ENCODE measurements around the gene PKDCC. TPM values are rescaled to one million over a fixed set of nuclear protein-coding genes. Genes with fewer than 3 reads are reported as not detected.

PKDCC gene
- total RNA-seq, 1 experiment from 2014 or later, result 14.8 TPM

DNA sequence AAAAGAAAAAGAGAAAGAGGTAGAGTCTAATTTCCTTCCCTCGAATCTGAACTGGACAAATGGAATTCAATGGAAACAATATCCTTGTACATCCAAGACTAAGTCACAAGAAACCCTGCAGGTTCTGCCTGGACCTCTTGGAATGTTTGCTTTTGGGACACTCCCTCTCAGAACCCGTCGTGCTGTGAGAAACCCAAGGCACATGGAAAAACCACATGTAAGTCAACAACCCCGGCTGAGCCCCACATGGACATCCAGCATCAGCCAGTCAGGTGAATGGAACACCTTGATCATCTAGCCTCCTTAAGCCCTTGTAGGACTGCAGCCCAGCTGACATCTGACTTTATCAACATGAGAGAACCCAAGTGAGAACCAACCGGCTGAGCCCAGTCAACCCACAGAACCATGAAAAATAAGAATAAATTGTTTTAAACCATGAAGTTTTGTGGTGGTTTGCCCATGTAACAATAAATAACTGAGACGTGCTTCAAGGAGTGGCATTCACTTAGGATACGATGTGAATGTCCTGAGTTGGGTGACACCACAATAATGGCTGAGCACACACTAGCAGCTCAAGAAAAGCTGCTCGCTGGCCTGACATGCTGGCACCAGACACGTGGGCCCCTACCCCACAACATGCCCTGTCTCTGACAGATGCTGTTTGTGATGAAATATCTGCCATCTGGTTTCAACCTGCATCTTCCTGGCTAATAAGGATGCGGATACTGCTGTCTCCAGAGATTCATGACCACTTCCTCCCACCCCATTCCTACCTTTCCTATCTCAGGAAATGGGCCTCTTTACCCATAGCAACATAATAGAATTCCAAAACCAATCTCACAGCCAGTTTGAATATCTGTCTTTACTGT, 28.8 kb downstream of the PKDCC start:
- no peak for TF ChIP-seq SIN3A (IDR thresholded peaks at IDR 0.05; ENCODE audit: borderline replicate concordance, insufficient read depth, low read depth, low read length)
- TF ChIP-seq, protein P1, sequence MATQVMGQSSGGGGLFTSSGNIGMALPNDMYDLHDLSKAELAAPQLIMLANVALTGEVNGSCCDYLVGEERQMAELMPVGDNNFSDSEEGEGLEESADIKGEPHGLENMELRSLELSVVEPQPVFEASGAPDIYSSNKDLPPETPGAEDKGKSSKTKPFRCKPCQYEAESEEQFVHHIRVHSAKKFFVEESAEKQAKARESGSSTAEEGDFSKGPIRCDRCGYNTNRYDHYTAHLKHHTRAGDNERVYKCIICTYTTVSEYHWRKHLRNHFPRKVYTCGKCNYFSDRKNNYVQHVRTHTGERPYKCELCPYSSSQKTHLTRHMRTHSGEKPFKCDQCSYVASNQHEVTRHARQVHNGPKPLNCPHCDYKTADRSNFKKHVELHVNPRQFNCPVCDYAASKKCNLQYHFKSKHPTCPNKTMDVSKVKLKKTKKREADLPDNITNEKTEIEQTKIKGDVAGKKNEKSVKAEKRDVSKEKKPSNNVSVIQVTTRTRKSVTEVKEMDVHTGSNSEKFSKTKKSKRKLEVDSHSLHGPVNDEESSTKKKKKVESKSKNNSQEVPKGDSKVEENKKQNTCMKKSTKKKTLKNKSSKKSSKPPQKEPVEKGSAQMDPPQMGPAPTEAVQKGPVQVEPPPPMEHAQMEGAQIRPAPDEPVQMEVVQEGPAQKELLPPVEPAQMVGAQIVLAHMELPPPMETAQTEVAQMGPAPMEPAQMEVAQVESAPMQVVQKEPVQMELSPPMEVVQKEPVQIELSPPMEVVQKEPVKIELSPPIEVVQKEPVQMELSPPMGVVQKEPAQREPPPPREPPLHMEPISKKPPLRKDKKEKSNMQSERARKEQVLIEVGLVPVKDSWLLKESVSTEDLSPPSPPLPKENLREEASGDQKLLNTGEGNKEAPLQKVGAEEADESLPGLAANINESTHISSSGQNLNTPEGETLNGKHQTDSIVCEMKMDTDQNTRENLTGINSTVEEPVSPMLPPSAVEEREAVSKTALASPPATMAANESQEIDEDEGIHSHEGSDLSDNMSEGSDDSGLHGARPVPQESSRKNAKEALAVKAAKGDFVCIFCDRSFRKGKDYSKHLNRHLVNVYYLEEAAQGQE (IDR thresholded peaks at IDR 0.05; ENCODE audit: insufficient read depth in 1 of 2, low read depth in 2 of 2, low read length in 1 of 2), result no peak
- TF ChIP-seq, protein P2, sequence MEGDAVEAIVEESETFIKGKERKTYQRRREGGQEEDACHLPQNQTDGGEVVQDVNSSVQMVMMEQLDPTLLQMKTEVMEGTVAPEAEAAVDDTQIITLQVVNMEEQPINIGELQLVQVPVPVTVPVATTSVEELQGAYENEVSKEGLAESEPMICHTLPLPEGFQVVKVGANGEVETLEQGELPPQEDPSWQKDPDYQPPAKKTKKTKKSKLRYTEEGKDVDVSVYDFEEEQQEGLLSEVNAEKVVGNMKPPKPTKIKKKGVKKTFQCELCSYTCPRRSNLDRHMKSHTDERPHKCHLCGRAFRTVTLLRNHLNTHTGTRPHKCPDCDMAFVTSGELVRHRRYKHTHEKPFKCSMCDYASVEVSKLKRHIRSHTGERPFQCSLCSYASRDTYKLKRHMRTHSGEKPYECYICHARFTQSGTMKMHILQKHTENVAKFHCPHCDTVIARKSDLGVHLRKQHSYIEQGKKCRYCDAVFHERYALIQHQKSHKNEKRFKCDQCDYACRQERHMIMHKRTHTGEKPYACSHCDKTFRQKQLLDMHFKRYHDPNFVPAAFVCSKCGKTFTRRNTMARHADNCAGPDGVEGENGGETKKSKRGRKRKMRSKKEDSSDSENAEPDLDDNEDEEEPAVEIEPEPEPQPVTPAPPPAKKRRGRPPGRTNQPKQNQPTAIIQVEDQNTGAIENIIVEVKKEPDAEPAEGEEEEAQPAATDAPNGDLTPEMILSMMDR (IDR thresholded peaks at IDR 0.05), result no peak
- no peak for TF ChIP-seq TCF7L2 (IDR thresholded peaks at IDR 0.05; ENCODE audit: low read depth, low read length)
- no peak for TF ChIP-seq POLR2AphosphoS5 (IDR thresholded peaks at IDR 0.05; ENCODE audit: low read depth, low read length)
- ChIA-PET CTCF (no interaction called here), POLR2A (interaction anchor here (0.7 kb wide), 1 partner anchor 104 kb away, joined by 3 read pairs; no protein-coding TSS in a partner anchor)
- no peak overlapping the region for H3K4me3 ChIP-seq (ENCODE audit: low read depth in 2 of 2, low read length in 2 of 2)
- H3K27me3 ChIP-seq (ENCODE audit: control insufficient read depth, insufficient read depth, low read length), result no peaks in the 10 kb centered on the region
- no TSS peak for BruUV-seq (replicated peaks)
- DNase-seq (ENCODE audit: low read depth, low spot score), result no peak
- no peaks in the 10 kb centered on the region for H3K9me3 ChIP-seq (ENCODE audit: control insufficient read depth, insufficient read depth, low read depth, low read length)
- no peaks in the 10 kb centered on the region for H3K36me3 ChIP-seq (ENCODE audit: control insufficient read depth, insufficient read depth, low read length)
- H3K27ac ChIP-seq (ENCODE audit: low read length), result no peak overlapping the region
- no peaks in the 10 kb centered on the region for H3K4me1 ChIP-seq (ENCODE audit: control insufficient read depth, insufficient read depth, low read length)
- intact Hi-C loops (cut with micrococcal nuclease; ENCODE audit: unreplicated experiment) (no loop called here), in situ Hi-C loops (cut with HindIII; ENCODE audit: low pct_unique_long_range_greater_than_20kb, low sequenced_read_pairs) (no loop called here)
- no peak for ATAC-seq

DNA sequence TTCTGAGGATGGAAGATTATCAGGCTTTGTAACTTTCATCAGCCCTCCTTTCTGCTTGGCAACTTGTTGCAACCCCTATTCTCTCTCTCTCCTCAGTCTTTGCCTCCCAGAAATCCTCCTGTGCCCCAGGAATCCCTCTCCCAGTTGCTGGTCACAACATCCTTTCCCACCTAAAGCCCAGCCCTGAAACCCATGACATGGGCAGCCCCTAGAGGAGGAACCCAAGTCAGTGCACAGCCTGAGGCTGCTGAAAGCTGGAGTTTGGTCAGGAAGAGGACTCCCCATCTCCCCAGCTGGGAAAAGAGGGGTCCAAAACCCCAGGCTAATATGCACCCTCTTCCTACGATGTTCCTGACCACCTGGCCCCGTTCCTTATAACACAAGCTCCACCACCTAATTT, 29.5 kb downstream of the PKDCC start:
- H3K27me3 ChIP-seq (ENCODE audit: control insufficient read depth, insufficient read depth, low read length), result no peaks in the 10 kb centered on the region
- no peak for DNase-seq (ENCODE audit: low read depth, low spot score)
- H3K4me3 ChIP-seq (ENCODE audit: low read depth in 2 of 2, low read length in 2 of 2), result no peak overlapping the region
- H3K36me3 ChIP-seq (ENCODE audit: control insufficient read depth, insufficient read depth, low read length), result no peaks in the 10 kb centered on the region
- H3K4me1 ChIP-seq (ENCODE audit: control insufficient read depth, insufficient read depth, low read length), result no peaks in the 10 kb centered on the region
- H3K27ac ChIP-seq (ENCODE audit: low read length), result no peak overlapping the region
- BruUV-seq (replicated peaks), result no TSS peak
- TF ChIP-seq SIN3A (IDR thresholded peaks at IDR 0.05; ENCODE audit: borderline replicate concordance, insufficient read depth, low read depth, low read length) (no peak), POLR2AphosphoS5 (IDR thresholded peaks at IDR 0.05; ENCODE audit: low read depth, low read length) (no peak), TCF7L2 (IDR thresholded peaks at IDR 0.05; ENCODE audit: low read depth, low read length) (no peak)
- TF ChIP-seq, protein P2 (IDR thresholded peaks at IDR 0.05), result no peak
- TF ChIP-seq, protein P1 (IDR thresholded peaks at IDR 0.05; ENCODE audit: insufficient read depth in 1 of 2, low read depth in 2 of 2, low read length in 1 of 2), result no peak
- ATAC-seq, result no peak
- H3K9me3 ChIP-seq (ENCODE audit: control insufficient read depth, insufficient read depth, low read depth, low read length), result no peaks in the 10 kb centered on the region
- ChIA-PET CTCF (no interaction called here), POLR2A (no interaction called here)
- intact Hi-C loops (cut with micrococcal nuclease; ENCODE audit: unreplicated experiment), result no loop called here
- in situ Hi-C loops (cut with HindIII; ENCODE audit: low pct_unique_long_range_greater_than_20kb, low sequenced_read_pairs), result no loop called here

Data from Panc1 (cell line).